ENCODE data around the gene CYP3A5. TPM values are rescaled to one million over a fixed set of nuclear protein-coding genes. Genes with fewer than 3 reads are reported as not detected.

The CYP3A5 gene
- total RNA-seq, 1 experiment from 2014 or later = not detected

DNA sequence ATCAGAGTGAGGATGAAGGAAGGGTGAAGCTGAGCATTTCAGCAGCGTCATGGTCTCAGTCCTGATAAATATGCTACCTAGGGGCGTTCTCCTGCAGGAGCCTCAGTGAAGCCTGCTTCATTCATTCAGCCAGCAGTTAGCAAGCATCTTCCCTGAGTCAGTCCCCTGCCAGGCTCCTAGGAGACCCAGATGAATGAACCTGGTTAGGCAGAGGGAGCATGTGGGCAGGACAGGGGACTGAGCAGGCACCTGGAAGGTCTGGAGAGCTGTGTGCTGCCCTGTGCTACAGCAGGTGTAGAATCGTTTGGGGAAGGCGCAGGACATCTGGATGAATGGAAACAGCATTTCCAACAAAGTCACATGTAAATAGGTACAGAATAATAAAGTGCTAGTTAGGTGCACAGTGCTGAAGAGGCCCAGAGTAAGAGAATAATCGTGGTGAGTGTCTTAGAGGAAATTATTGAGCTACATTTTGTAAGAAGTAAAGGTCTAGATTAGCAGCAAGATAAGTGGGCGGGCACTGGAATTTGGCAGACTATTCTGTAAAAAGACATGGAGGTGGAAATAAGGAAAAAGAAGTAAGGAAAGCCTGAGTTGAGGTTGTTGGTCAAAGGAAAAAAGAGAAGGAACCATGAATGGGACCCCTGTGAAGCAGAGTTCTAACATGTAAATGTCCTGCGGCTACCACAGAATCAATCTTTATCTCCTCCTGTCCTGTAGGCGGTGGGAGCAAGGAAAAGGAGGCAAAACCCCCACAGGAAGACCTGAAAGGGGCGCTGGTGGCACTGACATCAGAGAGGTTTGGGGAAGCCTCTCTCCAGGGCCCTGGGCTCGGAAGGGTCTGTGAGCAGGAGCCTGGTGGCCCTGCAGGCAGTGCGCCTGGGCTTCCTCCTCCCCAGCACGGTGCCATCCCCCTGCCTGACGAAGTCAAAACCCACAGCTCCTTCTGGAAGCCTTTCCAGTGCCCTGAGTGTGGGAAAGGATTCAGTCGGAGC is 51.0 kb downstream of the CYP3A5 start:
- 0 out of 2 replicates have a peak, but pooled peaks cover 5% of the 10 kb centered on the region for H4K20me1 ChIP-seq (ENCODE audit: low read length)
- intact Hi-C loops (cut with micrococcal nuclease) = no loop called here
- H3K9ac ChIP-seq (ENCODE audit: low read length) = no peak overlapping the region
- no peak overlapping the region for H3K4me3 ChIP-seq (ENCODE audit: low read length)
- no peaks in the 10 kb centered on the region for H3K9me2 ChIP-seq (replicated peaks; ENCODE audit: low read length)
- H3K79me2 ChIP-seq (ENCODE audit: low read length) = no peaks in the 10 kb centered on the region
- no peaks in the 10 kb centered on the region for H3K27me3 ChIP-seq (ENCODE audit: low read length)
- H3K9me3 ChIP-seq (ENCODE audit: low read length) = no peaks in the 10 kb centered on the region
- H3K4me1 ChIP-seq (ENCODE audit: insufficient read depth, low read length) = no peaks in the 10 kb centered on the region
- CTCF ChIA-PET = no interaction called here
- TF ChIP-seq EZH2phosphoT487 (IDR thresholded peaks at IDR 0.05; ENCODE audit: borderline replicate concordance, low read length) (no peak), EZH2 (IDR thresholded peaks at IDR 0.05; ENCODE audit: low read length, unreplicated experiment) (no peak)
- TF ChIP-seq, protein P1, sequence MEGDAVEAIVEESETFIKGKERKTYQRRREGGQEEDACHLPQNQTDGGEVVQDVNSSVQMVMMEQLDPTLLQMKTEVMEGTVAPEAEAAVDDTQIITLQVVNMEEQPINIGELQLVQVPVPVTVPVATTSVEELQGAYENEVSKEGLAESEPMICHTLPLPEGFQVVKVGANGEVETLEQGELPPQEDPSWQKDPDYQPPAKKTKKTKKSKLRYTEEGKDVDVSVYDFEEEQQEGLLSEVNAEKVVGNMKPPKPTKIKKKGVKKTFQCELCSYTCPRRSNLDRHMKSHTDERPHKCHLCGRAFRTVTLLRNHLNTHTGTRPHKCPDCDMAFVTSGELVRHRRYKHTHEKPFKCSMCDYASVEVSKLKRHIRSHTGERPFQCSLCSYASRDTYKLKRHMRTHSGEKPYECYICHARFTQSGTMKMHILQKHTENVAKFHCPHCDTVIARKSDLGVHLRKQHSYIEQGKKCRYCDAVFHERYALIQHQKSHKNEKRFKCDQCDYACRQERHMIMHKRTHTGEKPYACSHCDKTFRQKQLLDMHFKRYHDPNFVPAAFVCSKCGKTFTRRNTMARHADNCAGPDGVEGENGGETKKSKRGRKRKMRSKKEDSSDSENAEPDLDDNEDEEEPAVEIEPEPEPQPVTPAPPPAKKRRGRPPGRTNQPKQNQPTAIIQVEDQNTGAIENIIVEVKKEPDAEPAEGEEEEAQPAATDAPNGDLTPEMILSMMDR (conservative IDR thresholded peaks at IDR 0.05; ENCODE audit: low read depth, low read length) = no peak
- no peak overlapping the region for H3K27ac ChIP-seq (ENCODE audit: low read length)
- POLR2A ChIA-PET (ENCODE audit: unreplicated experiment) = no interaction called here
- H3K4me2 ChIP-seq (ENCODE audit: low read length) = no peak overlapping the region
- no TSS peak for BruUV-seq (replicated peaks)
- H2AFZ ChIP-seq (ENCODE audit: low read length) = no peak overlapping the region
- no peak for ATAC-seq
- H3K36me3 ChIP-seq (ENCODE audit: low read depth, low read length) = peaks cover 36% of the 10 kb centered on the region
- no peak for DNase-seq
- H3F3A ChIP-seq (ENCODE audit: low read length, unreplicated experiment) = no peaks in the 10 kb centered on the region

DNA sequence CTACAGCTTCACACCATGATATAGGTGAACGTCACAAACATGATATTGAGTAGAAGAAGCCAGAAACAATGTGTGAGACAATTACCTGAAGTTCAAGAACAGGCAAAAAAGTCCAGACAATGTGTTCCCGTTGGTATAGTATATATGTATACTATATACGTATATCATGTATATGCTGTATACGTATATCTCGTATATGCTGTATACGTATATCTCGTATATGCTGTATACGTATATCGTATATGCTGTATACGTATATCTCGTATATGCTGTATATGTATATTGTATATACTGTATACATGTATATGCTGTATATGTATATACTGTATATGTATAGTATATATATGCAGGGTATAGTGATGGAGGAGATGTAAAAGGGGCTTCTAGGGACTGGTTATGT is 52.3 kb downstream of the CYP3A5 start:
- peaks cover 45% of the 10 kb centered on the region for H3K36me3 ChIP-seq (ENCODE audit: low read depth, low read length)
- ATAC-seq (no peak), DNase-seq (no peak)
- POLR2A ChIA-PET (ENCODE audit: unreplicated experiment) = no interaction called here
- BruUV-seq (replicated peaks) = no TSS peak
- H3K27ac ChIP-seq (ENCODE audit: low read length) = no peak overlapping the region
- H3K9ac ChIP-seq (ENCODE audit: low read length) = no peak overlapping the region
- H2AFZ ChIP-seq (ENCODE audit: low read length) = no peak overlapping the region
- H3K79me2 ChIP-seq (ENCODE audit: low read length) = no peaks in the 10 kb centered on the region
- H3K9me2 ChIP-seq (replicated peaks; ENCODE audit: low read length) = no peaks in the 10 kb centered on the region
- no peaks in the 10 kb centered on the region for H3K4me1 ChIP-seq (ENCODE audit: insufficient read depth, low read length)
- H3K4me2 ChIP-seq (ENCODE audit: low read length) = no peak overlapping the region
- CTCF ChIA-PET = no interaction called here
- H3K9me3 ChIP-seq (ENCODE audit: low read length) = no peaks in the 10 kb centered on the region
- no peaks in the 10 kb centered on the region for H3F3A ChIP-seq (ENCODE audit: low read length, unreplicated experiment)
- no peaks in the 10 kb centered on the region for H3K27me3 ChIP-seq (ENCODE audit: low read length)
- no peak overlapping the region for H3K4me3 ChIP-seq (ENCODE audit: low read length)
- H4K20me1 ChIP-seq (ENCODE audit: low read length) = 0 out of 2 replicates have a peak, but pooled peaks cover 5% of the 10 kb centered on the region
- intact Hi-C loops (cut with micrococcal nuclease) = no loop called here
- TF ChIP-seq, protein P1 (conservative IDR thresholded peaks at IDR 0.05; ENCODE audit: low read depth, low read length) = no peak

DNA sequence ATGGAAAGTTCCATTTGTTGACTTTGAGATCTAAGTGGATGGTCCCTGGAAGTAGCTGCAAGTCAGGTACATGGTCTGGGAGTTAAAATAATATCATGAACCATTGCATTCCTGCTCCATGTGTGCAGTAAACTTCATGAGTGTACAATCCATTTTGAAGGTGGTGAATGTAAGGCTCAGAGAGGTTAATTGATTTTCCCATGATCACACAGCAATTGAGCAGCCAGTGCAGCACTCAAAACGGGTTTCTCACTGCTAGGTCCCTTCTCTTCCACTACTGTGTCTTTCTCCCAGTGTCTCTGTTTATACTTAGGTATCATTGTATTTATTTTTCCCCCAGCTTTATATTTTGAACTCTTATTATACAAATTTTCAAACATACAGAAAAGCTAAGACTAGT is 53.1 kb downstream of the CYP3A5 start:
- H3K36me3 ChIP-seq (ENCODE audit: low read depth, low read length) = peaks cover 47% of the 10 kb centered on the region
- no peaks in the 10 kb centered on the region for H3K9me2 ChIP-seq (replicated peaks; ENCODE audit: low read length)
- H3K4me3 ChIP-seq (ENCODE audit: low read length) = no peak overlapping the region
- 0 out of 2 replicates have a peak, but pooled peaks cover 5% of the 10 kb centered on the region for H4K20me1 ChIP-seq (ENCODE audit: low read length)
- intact Hi-C loops (cut with micrococcal nuclease) = no loop called here
- H3F3A ChIP-seq (ENCODE audit: low read length, unreplicated experiment) = no peaks in the 10 kb centered on the region
- CTCF ChIA-PET = no interaction called here
- POLR2A ChIA-PET (ENCODE audit: unreplicated experiment) = no interaction called here
- H3K4me2 ChIP-seq (ENCODE audit: low read length) = no peak overlapping the region
- H3K9ac ChIP-seq (ENCODE audit: low read length) = no peak overlapping the region
- no peak for DNase-seq
- H3K9me3 ChIP-seq (ENCODE audit: low read length) = no peaks in the 10 kb centered on the region
- BruUV-seq (replicated peaks) = no TSS peak
- no peak overlapping the region for H2AFZ ChIP-seq (ENCODE audit: low read length)
- H3K27me3 ChIP-seq (ENCODE audit: low read length) = no peaks in the 10 kb centered on the region
- no peak overlapping the region for H3K27ac ChIP-seq (ENCODE audit: low read length)
- no peak for TF ChIP-seq EZH2phosphoT487 (IDR thresholded peaks at IDR 0.05; ENCODE audit: borderline replicate concordance, low read length)
- no peak for TF ChIP-seq EZH2 (IDR thresholded peaks at IDR 0.05; ENCODE audit: low read length, unreplicated experiment)
- TF ChIP-seq, protein P1 (conservative IDR thresholded peaks at IDR 0.05; ENCODE audit: low read depth, low read length) = no peak
- no peak for ATAC-seq
- no peaks in the 10 kb centered on the region for H3K4me1 ChIP-seq (ENCODE audit: insufficient read depth, low read length)
- H3K79me2 ChIP-seq (ENCODE audit: low read length) = no peaks in the 10 kb centered on the region

Measured in PC-3 (cell line).